HEK293 (cell line): Measurements from ENCODE around the gene RAPGEF5.

Source experiments
- CTCF ChIA-PET: fragments of 350-600 bp; formaldehyde crosslinking; extraction: SDS; loops from one replicate; lab custom pipeline; 2021; ENCODE audit warnings: antibody characterized with exemption; lab: Yijun Ruan, JAX
- POLR2A ChIA-PET: fragments of 300-600 bp; formaldehyde crosslinking; extraction: SDS; loops from one replicate; lab custom pipeline; 2020; ENCODE audit warnings: antibody characterized with exemption, inconsistent platforms; lab: Yijun Ruan, JAX
- H3K27ac ChIP-seq: fragments of 200-500 bp; sonication (Bioruptor generic); 2 replicates; pipeline ENCODE4 v1.5.1; 2014; ENCODE audit warnings: low read depth, low read length, control low read depth, inconsistent platforms; ENCODE audit errors: extremely low read depth
- H3K36me3 ChIP-seq, 2 experiments: fragments of 200-500 bp in 1 of 2; sonication (Bioruptor generic) in 1 of 2; 1 replicate in 1 of 2; 2 replicates in 1 of 2; pipeline ENCODE4 v1.5.1; 2014 to 2017; ENCODE audit warnings: inconsistent platforms in 2 of 2, low read length in 2 of 2; ENCODE audit not compliant: control insufficient read depth in 2 of 2, insufficient read depth in 1 of 2
- H3K4me1 ChIP-seq: fragments of 200-500 bp; sonication (Bioruptor generic); 2 replicates; pipeline ENCODE4 v1.5.1; 2014; ENCODE audit warnings: mild to moderate bottlenecking, low read length, inconsistent platforms; ENCODE audit not compliant: control insufficient read depth, insufficient read depth
- H3K4me3 ChIP-seq: 2 replicates; pipeline ENCODE4 v1.5.1; 2011; ENCODE audit warnings: low read depth, mild to moderate bottlenecking, control low read depth, low read length, moderate library complexity
- H3K9me3 ChIP-seq: fragments of 200-500 bp; sonication (Bioruptor generic); 2 replicates; pipeline ENCODE4 v1.5.1; 2014; ENCODE audit warnings: low read depth, low read length, inconsistent platforms; ENCODE audit not compliant: control insufficient read depth, insufficient read depth
- GFI1B ChIP-seq: fragments of 450-650 bp; formaldehyde crosslinking; IDR thresholded peaks from 2 replicates; pipeline ENCODE4 v1.5.1; 2016; ENCODE audit warnings: missing biosample characterization, missing genetic modification characterization
- HOXA7 ChIP-seq: sonication (generic); formaldehyde crosslinking; IDR thresholded peaks from 2 replicates; pipeline ENCODE4 v1.8.1; 2022; ENCODE audit warnings: missing genetic modification reagents, borderline replicate concordance
- PRDM4 ChIP-seq: fragments of 450-650 bp; formaldehyde crosslinking; IDR thresholded peaks from 2 replicates; pipeline ENCODE4 v1.5.1; 2017; ENCODE audit warnings: missing biosample characterization, missing genetic modification characterization
- SCRT1 ChIP-seq: fragments of 450-650 bp; formaldehyde crosslinking; IDR thresholded peaks from 2 replicates; pipeline ENCODE4 v1.5.1; 2016; ENCODE audit warnings: missing biosample characterization, missing genetic modification characterization, borderline replicate concordance
- ZBTB26 ChIP-seq: fragments of 450-650 bp; formaldehyde crosslinking; optimal IDR thresholded peaks from 2 replicates; pipeline ENCODE3; 2016; ENCODE audit warnings: missing biosample characterization, mild to moderate bottlenecking, missing genetic modification characterization
- ZBTB48 ChIP-seq: fragments of 450-650 bp; formaldehyde crosslinking; IDR thresholded peaks from 2 replicates; pipeline ENCODE4 v1.5.1; 2016; ENCODE audit warnings: missing biosample characterization, missing genetic modification characterization
- ZIC2 ChIP-seq: fragments of 450-650 bp; formaldehyde crosslinking; IDR thresholded peaks from 2 replicates; pipeline ENCODE4 v1.5.1; 2016; ENCODE audit warnings: missing biosample characterization, missing genetic modification characterization
- ZNF146 ChIP-seq: fragments of 450-650 bp; formaldehyde crosslinking; IDR thresholded peaks from 2 replicates; pipeline ENCODE4 v1.5.1; 2016; ENCODE audit warnings: missing biosample characterization, missing genetic modification characterization
- ZNF184 ChIP-seq: fragments of 450-650 bp; IDR thresholded peaks from 2 replicates; pipeline ENCODE4 v1.5.1; 2018; ENCODE audit warnings: missing biosample characterization, mild to moderate bottlenecking, missing genetic modification characterization
- ZNF214 ChIP-seq: fragments of 450-650 bp; formaldehyde crosslinking; IDR thresholded peaks from 2 replicates; pipeline ENCODE4 v1.5.1; 2017; ENCODE audit warnings: missing biosample characterization, mild to moderate bottlenecking, missing genetic modification characterization, borderline replicate concordance
- ZNF248 ChIP-seq: fragments of 450-650 bp; formaldehyde crosslinking; IDR thresholded peaks from 2 replicates; pipeline ENCODE4 v1.5.1; 2017; ENCODE audit warnings: missing biosample characterization, missing genetic modification characterization
- ZNF280C ChIP-seq: fragments of 450-650 bp; formaldehyde crosslinking; IDR thresholded peaks from 2 replicates; pipeline ENCODE4 v1.5.1; 2016; ENCODE audit warnings: missing biosample characterization, missing genetic modification characterization
- ZNF335 ChIP-seq: fragments of 450-650 bp; formaldehyde crosslinking; conservative IDR thresholded peaks from 2 replicates; pipeline ENCODE4 v1.5.1; 2016; ENCODE audit warnings: missing biosample characterization, missing genetic modification characterization
- ZNF350 ChIP-seq: fragments of 450-650 bp; formaldehyde crosslinking; IDR thresholded peaks from 2 replicates; pipeline ENCODE4 v1.5.0; 2017; ENCODE audit warnings: missing biosample characterization, mild to moderate bottlenecking, missing genetic modification characterization
- ZNF398 ChIP-seq: fragments of 450-650 bp; formaldehyde crosslinking; IDR thresholded peaks from 2 replicates; pipeline ENCODE4 v1.5.1; 2017; ENCODE audit warnings: missing biosample characterization, missing genetic modification characterization
- ZNF404 ChIP-seq: fragments of 450-650 bp; formaldehyde crosslinking; IDR thresholded peaks from 2 replicates; pipeline ENCODE4 v1.5.1; 2017; ENCODE audit warnings: missing biosample characterization, missing genetic modification characterization
- ZNF416 ChIP-seq: fragments of 450-650 bp; formaldehyde crosslinking; IDR thresholded peaks from 2 replicates; pipeline ENCODE4 v1.5.1; 2016; ENCODE audit warnings: missing biosample characterization, missing genetic modification characterization
- ZNF501 ChIP-seq: fragments of 450-650 bp; formaldehyde crosslinking; IDR thresholded peaks from 2 replicates; pipeline ENCODE4 v1.5.1; 2016; ENCODE audit warnings: missing biosample characterization, missing genetic modification characterization
- ZNF596 ChIP-seq: fragments of 450-650 bp; IDR thresholded peaks from 2 replicates; pipeline ENCODE4 v1.5.0; 2018; ENCODE audit warnings: missing biosample characterization, mild to moderate bottlenecking, missing genetic modification characterization, moderate library complexity
- ZNF621 ChIP-seq: fragments of 450-650 bp; formaldehyde crosslinking; IDR thresholded peaks from 2 replicates; pipeline ENCODE4 v1.5.1; 2017; ENCODE audit warnings: missing biosample characterization, missing genetic modification characterization
- ZNF654 ChIP-seq: fragments of 450-650 bp; formaldehyde crosslinking; IDR thresholded peaks from 2 replicates; pipeline ENCODE4 v1.5.1; 2016; ENCODE audit warnings: low read depth, missing biosample characterization, missing genetic modification characterization
- ZNF658 ChIP-seq: fragments of 450-650 bp; formaldehyde crosslinking; IDR thresholded peaks from 2 replicates; pipeline ENCODE4; 2016; ENCODE audit warnings: missing biosample characterization, missing genetic modification characterization
- ZNF707 ChIP-seq: fragments of 450-650 bp; formaldehyde crosslinking; IDR thresholded peaks from 2 replicates; pipeline ENCODE4 v1.5.1; 2016; ENCODE audit warnings: missing biosample characterization, missing genetic modification characterization
- ZNF791 ChIP-seq: fragments of 450-650 bp; formaldehyde crosslinking; IDR thresholded peaks from 2 replicates; pipeline ENCODE4 v1.5.1; 2016; ENCODE audit warnings: missing biosample characterization, missing genetic modification characterization
- ZNF830 ChIP-seq: fragments of 450-650 bp; IDR thresholded peaks from 2 replicates; pipeline ENCODE4 v1.5.0; 2018; ENCODE audit warnings: missing biosample characterization, missing genetic modification characterization, low read depth, mild to moderate bottlenecking, moderate library complexity
- ZXDB ChIP-seq: fragments of 450-650 bp; formaldehyde crosslinking; IDR thresholded peaks from 2 replicates; pipeline ENCODE4 v1.5.1; 2016; ENCODE audit warnings: missing biosample characterization, missing genetic modification characterization
- TF ChIP-seq, protein P1 (sequence below): fragments of 450-650 bp; formaldehyde crosslinking; IDR thresholded peaks from 2 replicates; pipeline ENCODE4 v1.5.1; 2016; ENCODE audit warnings: missing biosample characterization, missing genetic modification characterization
- TF ChIP-seq, protein P2 (sequence below): fragments of 450-650 bp; formaldehyde crosslinking; IDR thresholded peaks from 2 replicates; pipeline ENCODE4 v1.5.1; 2016; ENCODE audit warnings: missing biosample characterization, missing genetic modification characterization

Gene RAPGEF5

DNA sequence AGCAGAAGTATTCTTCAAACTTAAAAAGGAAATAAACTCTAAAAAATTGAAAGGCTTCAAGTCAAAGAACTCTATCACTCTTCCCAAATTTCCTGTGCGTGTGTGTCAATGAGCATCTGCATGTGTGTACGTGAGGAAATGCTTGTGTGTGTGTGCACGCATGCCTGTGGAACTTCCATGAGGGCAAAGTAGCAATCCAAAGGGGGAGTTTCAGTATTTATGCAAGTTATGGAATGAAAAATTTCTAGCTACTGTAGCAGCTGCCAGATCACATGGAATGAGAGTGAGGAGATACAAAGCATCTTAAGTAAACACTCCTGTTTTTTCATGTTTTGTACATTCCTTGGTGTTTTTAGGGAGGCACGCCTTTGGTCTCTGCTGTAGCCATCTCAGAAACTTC is 152.6 kb downstream of the RAPGEF5 start:
- TF ChIP-seq ZNF658 (tag by site-specific recombination) = no peak
- TF ChIP-seq ZNF335 (tag by site-specific recombination) = no peak
- TF ChIP-seq ZNF791 (tag by site-specific recombination) = no peak
- no peak for TF ChIP-seq ZNF214
- TF ChIP-seq ZNF596 (tag by site-specific recombination) = no peak
- TF ChIP-seq ZNF248 (tag by site-specific recombination) = no peak
- TF ChIP-seq PRDM4 = no peak
- no peak for TF ChIP-seq ZIC2 (tag by site-specific recombination)
- no peak for TF ChIP-seq ZNF707 (tag by site-specific recombination)
- TF ChIP-seq ZNF398 (tag by site-specific recombination) = no peak
- no peak for TF ChIP-seq ZNF621 (tag by site-specific recombination)
- TF ChIP-seq ZNF501 = no peak
- TF ChIP-seq ZNF146 (tag by site-specific recombination) = no peak
- TF ChIP-seq ZXDB (tag by site-specific recombination) = no peak
- TF ChIP-seq, protein P1, sequence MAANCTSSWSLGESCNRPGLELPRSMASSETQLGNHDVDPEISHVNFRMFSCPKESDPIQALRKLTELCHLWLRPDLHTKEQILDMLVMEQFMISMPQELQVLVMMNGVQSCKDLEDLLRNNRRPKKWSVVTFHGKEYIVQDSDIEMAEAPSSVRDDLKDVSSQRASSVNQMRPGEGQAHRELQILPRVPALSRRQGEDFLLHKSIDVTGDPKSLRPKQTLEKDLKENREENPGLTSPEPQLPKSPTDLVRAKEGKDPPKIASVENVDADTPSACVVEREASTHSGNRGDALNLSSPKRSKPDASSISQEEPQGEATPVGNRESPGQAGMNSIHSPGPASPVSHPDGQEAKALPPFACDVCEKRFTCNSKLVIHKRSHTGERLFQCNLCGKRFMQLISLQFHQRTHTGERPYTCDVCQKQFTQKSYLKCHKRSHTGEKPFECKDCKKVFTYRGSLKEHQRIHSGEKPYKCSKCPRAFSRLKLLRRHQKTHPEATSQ (tag by site-specific recombination) = no peak
- TF ChIP-seq, protein P2, sequence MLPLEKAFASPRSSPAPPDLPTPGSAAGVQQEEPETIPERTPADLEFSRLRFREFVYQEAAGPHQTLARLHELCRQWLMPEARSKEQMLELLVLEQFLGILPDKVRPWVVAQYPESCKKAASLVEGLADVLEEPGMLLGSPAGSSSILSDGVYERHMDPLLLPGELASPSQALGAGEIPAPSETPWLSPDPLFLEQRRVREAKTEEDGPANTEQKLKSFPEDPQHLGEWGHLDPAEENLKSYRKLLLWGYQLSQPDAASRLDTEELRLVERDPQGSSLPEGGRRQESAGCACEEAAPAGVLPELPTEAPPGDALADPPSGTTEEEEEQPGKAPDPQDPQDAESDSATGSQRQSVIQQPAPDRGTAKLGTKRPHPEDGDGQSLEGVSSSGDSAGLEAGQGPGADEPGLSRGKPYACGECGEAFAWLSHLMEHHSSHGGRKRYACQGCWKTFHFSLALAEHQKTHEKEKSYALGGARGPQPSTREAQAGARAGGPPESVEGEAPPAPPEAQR (tag by site-specific recombination) = no peak
- no peak for TF ChIP-seq ZNF416 (tag by site-specific recombination)
- TF ChIP-seq ZNF404 = no peak
- Histone ChIP-seq H3K27ac (no peak overlapping the region), H3K9me3 (no peaks in the 10 kb centered on the region), H3K4me3 (no peak overlapping the region), H3K4me1 (no peaks in the 10 kb centered on the region), H3K36me3 (no peaks in the 10 kb centered on the region)
- ChIA-PET POLR2A (no interaction called here), CTCF (no interaction called here)

- ChIA-PET POLR2A (no interaction called here), CTCF (interaction anchor here (1.0 to 1.1 kb wide), 2 partner anchors 15 to 92 kb away, joined by 3 read pairs; no protein-coding TSS in a partner anchor)
- Histone ChIP-seq H3K9me3 (no peaks in the 10 kb centered on the region), H3K4me1 (no peaks in the 10 kb centered on the region), H3K27ac (no peak overlapping the region), H3K36me3 (no peaks in the 10 kb centered on the region), H3K4me3 (no peak overlapping the region)
- TF ChIP-seq ZNF280C (no peak), HOXA7 (CRISPR knock-in tag) (no peak), ZBTB26 (tag by site-specific recombination) (no peak), ZBTB48 (tag by site-specific recombination) (no peak), ZNF350 (tag by site-specific recombination) (no peak), ZNF654 (tag by site-specific recombination) (no peak), ZNF791 (tag by site-specific recombination) (no peak), ZNF830 (no peak), ZNF184 (tag by site-specific recombination) (no peak), SCRT1 (tag by site-specific recombination) (no peak), GFI1B (tag by site-specific recombination) (no peak)
These were observed 154.8 kb downstream of the RAPGEF5 start for GRCh38 chr7:22202141-22202540.
